Measurements from ENCODE around the gene ZNF580.
A peak's percentile ranks its signal among the peaks of the same experiment; 100 is the strongest.

Gene ZNF580

GRCh38 chr19:55676383-55676782, 35.6 kb downstream of the ZNF580 start:
- DNase-seq (ENCODE audit: extremely low spot score), result no peak
- ChIA-PET CTCF (interaction anchor here (0.9 to 1.2 kb wide), 2 partner anchors 17 to 19 kb away, joined by 4 to 6 read pairs; no protein-coding TSS in a partner anchor), POLR2A (interaction anchor here (0.6 kb wide), 1 partner anchor 22 kb away, joined by 4 read pairs; the partner anchor contains the start of gene U2AF2)
- TF ChIP-seq, protein P1, sequence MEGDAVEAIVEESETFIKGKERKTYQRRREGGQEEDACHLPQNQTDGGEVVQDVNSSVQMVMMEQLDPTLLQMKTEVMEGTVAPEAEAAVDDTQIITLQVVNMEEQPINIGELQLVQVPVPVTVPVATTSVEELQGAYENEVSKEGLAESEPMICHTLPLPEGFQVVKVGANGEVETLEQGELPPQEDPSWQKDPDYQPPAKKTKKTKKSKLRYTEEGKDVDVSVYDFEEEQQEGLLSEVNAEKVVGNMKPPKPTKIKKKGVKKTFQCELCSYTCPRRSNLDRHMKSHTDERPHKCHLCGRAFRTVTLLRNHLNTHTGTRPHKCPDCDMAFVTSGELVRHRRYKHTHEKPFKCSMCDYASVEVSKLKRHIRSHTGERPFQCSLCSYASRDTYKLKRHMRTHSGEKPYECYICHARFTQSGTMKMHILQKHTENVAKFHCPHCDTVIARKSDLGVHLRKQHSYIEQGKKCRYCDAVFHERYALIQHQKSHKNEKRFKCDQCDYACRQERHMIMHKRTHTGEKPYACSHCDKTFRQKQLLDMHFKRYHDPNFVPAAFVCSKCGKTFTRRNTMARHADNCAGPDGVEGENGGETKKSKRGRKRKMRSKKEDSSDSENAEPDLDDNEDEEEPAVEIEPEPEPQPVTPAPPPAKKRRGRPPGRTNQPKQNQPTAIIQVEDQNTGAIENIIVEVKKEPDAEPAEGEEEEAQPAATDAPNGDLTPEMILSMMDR (IDR thresholded peaks at IDR 0.05; ENCODE audit: control extremely low read depth, extremely low read depth, low read depth, missing control alignments), result no peak

DNA sequence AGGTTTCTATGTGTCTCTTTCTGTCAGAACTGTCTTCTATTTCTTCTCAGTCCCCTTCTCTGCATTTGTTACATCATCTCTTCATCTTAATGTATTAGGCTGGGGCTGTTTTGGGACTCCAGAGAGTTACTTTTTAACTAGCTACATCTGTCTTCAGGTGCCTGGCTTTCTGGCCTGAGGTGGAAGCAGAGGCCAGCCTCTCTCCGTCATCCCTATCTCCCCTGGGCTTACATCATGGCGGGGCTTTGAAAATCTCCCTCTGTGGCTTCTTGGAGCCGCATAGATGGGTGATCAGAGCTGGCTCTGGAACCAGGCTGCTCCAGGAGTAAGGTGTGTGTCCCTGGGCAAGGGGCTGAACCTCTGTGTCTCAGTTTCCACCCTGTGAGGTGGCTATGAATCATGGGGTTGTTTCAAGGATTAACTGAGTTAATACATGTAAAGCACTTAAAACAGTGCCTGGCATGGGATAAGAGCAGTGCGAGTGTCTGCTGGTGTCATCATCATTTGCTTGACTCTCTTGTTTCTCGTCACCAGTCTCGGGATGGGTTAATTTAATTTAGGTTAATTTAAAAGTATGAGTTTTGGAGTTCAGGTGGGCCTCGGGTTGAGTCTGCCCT, 36.2 kb downstream of the ZNF580 start:
- DNase-seq (ENCODE audit: extremely low spot score), result no peak
- CTCF ChIA-PET, result interaction anchor here (0.9 to 1.8 kb wide), 4 partner anchors 14 to 23 kb away, joined by 4 to 6 read pairs (median 4); no protein-coding TSS in a partner anchor
- TF ChIP-seq, protein P1 (IDR thresholded peaks at IDR 0.05; ENCODE audit: control extremely low read depth, extremely low read depth, low read depth, missing control alignments), result no peak
- POLR2A ChIA-PET, result interaction anchor here (0.8 to 1.4 kb wide), 2 partner anchors 22 to 464 kb away, joined by 7 read pairs; partner anchors contain the start of genes U2AF2 and ZNF444

- TF ChIP-seq, protein P1 (IDR thresholded peaks at IDR 0.05; ENCODE audit: control extremely low read depth, extremely low read depth, low read depth, missing control alignments), result no peak
- no peak for DNase-seq (ENCODE audit: extremely low spot score)
- CTCF ChIA-PET, result interaction anchor here (1.0 to 1.8 kb wide), 3 partner anchors 13 to 23 kb away, joined by 3 to 4 read pairs (median 4); no protein-coding TSS in a partner anchor
- POLR2A ChIA-PET, result interaction anchor here (0.8 to 1.4 kb wide), 2 partner anchors 23 to 463 kb away, joined by 7 read pairs; partner anchors contain the start of genes U2AF2 and ZNF444
Measured at GRCh38 chr19:55677572-55678028, 36.8 kb downstream of the ZNF580 start.

GRCh38 chr19:55678121-55678671, 37.4 kb downstream of the ZNF580 start:
- ChIA-PET CTCF (interaction anchor here (1.0 to 1.8 kb wide), 3 partner anchors 12 to 24 kb away, joined by 3 to 4 read pairs (median 4); no protein-coding TSS in a partner anchor), POLR2A (interaction anchor here (0.8 to 1.4 kb wide), 2 partner anchors 24 to 462 kb away, joined by 7 read pairs; partner anchors contain the start of genes U2AF2 and ZNF444)

GRCh38 chr19:55679343-55680257, 38.8 kb downstream of the ZNF580 start:
- TF ChIP-seq, protein P1 (IDR thresholded peaks at IDR 0.05; ENCODE audit: control extremely low read depth, extremely low read depth, low read depth, missing control alignments), result no peak
- ChIA-PET CTCF (no interaction called here), POLR2A (no interaction called here)
- DNase-seq (ENCODE audit: extremely low spot score), result no peak

More at GRCh38 chr19:55678121-55678671, 37.4 kb downstream of the ZNF580 start:
- peak; percentile 82 for DNase-seq (ENCODE audit: extremely low spot score)
- TF ChIP-seq, protein P1 (IDR thresholded peaks at IDR 0.05; ENCODE audit: control extremely low read depth, extremely low read depth, low read depth, missing control alignments), result peak; percentile 40
